ENCODE results near the gene POT1.

The POT1 gene

GRCh38 chr7:124909808-124910207 is 19.8 kb downstream of the POT1 start:
- no peak for DNase-seq (ENCODE audit: low read depth in 2 of 2)

- peak in 1 of 2 experiments; percentile 8 for DNase-seq (ENCODE audit: low read depth in 2 of 2)
Observed at GRCh38 chr7:124908259-124908658, 21.4 kb downstream of the POT1 start.

- DNase-seq (ENCODE audit: low read depth in 2 of 2): no peak
Observed at GRCh38 chr7:124907490-124907889, 22.1 kb downstream of the POT1 start.

DNA sequence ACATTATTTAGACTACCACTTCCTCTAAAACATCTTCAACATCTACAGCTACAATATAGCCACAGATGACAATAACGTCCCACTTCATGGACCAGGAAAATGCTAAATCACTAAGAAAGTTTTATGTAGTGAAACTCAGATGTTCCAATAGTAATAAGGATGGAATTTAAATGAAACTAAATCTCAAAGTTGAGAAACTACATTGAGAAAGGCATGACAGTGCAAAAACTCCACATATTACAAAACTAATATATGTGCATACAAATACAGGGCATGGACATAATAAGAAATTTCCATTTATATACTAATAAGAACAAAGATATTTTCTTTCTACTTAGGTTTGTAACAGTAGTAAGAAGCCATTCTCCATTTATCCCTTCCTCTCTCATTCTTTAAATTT is 31.1 kb downstream of the POT1 start:
- DNase-seq (ENCODE audit: low read depth in 2 of 2): no peak

DNA sequence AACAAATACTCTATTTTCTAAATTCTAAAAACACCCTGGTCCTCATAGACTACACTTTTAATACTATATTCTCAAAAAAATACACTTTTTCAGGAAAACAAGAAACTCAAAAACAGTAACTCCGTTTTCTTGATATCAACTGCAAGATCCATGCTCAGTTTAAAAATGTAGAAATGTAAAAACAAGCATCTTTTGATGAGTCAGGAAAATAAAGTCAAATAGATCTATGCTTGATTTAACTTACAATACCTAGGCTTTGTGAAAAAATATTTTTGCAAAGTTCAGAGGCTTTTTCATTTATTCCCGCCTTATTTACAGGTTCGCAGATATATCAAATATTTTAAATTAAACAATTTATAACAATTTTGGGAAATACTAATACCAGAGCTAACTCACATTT is 33.6 kb downstream of the POT1 start:
- DNase-seq (ENCODE audit: low read depth in 2 of 2): no peak

DNA sequence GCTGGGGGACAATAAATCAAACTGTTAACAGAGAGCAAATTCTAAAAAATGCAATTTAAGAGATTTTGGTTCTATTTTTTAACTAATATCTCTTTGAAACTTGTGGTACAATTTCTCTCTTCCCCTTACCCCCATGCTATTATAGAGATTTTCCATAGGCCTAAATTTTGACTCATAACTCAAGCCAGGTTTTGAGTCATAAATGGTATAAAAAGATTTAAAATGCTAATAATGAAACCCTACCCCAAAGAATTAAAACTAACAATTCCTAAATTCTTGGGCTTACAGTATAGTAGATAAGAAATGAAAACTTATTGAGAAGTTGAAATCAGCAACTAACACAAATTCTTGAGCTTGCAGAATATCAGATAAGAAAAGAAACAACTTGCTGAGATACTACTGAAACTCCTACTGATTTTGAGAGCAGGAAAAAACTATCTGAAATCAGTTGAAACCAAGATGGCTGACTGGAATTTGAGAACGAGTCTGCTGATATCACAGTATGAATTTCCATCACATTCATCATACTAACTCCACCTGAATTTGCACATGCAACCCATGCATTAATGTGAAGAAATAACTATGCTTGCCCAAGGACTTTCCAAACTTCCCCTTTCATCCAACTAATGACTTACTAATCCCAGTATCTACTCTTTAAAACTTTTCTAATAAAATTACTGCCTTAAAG is 36.3 kb downstream of the POT1 start:
- no peak for DNase-seq (ENCODE audit: low read depth in 2 of 2)

DNA sequence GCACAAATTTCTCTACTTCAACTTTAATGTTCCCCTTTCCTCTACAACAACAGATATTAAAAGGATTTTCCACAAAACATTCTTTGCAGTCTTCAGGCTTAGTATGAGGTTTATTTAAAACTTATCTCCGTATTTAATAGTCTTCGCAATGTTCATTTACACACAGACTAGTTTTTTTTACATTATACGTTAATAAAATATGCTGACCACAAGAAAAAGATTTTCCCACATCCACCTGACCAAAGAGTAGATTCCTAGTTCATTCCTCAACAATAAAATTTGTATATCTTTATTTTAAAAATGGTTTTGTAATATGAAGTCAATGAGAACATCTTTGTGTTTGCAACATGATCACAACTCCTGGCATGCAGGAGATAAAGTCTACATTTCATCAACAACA is 42.4 kb downstream of the POT1 start:
- no peak for DNase-seq (ENCODE audit: low read depth in 2 of 2)

DNA sequence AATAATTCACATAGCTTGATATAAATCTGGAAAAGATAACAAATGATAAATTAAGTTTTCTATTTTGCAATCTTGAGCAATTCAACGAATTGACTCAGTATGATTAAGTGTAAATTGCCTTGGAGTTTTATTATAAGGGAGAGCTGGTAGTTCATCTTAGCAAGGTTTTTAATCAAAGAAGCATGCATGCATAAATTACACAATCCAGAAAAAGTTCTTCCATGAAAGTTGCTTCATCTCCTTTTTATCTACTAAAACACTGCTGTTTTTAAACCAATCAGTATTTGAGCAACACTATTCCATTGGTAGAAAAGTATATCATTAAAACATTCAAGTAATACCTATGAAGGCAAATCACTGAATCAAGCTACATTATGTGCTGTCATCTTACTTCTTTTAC is 47.6 kb downstream of the POT1 start:
- peak in 1 of 2 experiments; percentile 1 for DNase-seq (ENCODE audit: low read depth in 2 of 2)

- DNase-seq (ENCODE audit: low read depth in 2 of 2): no peak
Observed at GRCh38 chr7:124879771-124880170, 49.9 kb downstream of the POT1 start.

- DNase-seq (ENCODE audit: low read depth in 2 of 2): no peak
Observed at GRCh38 chr7:124879103-124879502, 50.5 kb downstream of the POT1 start.

DNA sequence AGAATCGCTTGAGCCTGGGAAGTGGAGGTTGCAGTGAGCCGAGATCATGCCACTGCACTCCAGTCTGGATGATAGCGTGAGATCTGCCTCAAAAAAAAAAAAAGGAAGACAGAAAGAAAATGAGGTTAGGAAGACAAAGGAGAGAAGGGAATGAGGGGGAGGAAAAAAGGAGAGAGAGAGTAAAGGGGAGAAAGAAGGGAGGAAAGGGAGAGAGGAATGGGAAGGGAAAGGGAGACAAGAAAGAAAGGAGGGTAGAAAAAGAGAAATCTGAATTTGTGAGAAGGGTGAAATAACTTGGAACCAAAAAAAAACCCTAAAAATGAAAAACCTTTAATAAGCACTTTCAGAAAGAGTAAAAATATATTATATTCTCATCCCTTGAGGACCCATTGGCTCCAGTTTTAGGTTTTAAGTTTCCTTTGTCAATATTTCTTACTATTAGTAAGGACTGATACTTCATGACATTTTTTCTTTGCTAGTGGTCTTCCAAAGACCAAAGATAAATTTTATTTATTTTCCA is 54.9 kb downstream of the POT1 start:
- no peak for DNase-seq (ENCODE audit: low read depth in 2 of 2)

DNA sequence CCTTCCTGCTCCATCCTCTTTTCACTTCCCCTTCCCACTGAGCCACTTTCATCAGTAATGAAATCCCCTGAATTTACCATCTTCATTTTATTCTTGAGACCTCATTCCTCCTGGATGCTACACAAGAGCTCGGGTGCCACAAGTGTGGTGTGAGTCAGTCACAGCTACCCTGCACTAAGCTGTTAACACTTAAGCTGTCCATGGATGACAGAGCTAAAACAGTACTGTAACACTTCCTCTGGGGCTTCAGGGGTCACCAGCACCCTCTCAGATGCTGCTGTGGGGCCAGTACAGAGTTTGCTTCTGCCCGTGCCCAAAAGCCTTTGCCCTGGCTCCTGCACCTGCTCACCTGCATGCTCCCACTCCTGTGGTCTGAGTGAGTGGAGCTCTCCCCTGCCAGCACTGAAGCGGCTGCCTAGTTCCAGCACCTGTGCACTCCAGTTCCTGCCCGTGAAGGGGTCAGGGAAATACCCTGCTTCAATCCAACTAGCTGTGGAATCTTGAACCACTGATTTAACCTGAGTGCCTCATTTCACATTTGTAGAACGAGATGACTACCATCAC is 71.9 kb downstream of the POT1 start:
- DNase-seq (ENCODE audit: low read depth in 2 of 2): no peak

GRCh38 chr7:124856299-124856888 is 73.2 kb downstream of the POT1 start:
- DNase-seq (ENCODE audit: low read depth in 2 of 2): peak; percentile 9 to 13

DNA sequence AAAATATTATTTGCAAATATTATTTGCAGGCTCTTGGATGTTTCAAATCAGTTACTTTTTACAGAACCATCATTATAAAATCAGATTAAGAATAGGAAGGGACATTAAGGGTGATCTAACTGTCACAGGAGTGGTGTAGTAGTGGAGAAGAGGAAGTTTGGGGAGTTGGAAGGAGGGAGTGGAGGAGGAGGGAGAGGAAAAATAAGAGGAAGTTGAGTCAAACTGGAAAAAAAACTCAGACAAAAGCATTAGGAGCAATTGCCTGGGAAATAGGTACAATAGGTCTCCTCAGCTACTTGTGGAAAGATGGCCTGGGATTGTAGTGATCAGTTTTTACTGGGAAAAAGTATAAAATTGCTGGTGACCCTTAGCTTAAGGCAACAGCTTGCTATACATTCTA is 86.3 kb downstream of the POT1 start:
- no peak for DNase-seq (ENCODE audit: low read depth in 2 of 2)

GRCh38 chr7:124840435-124840834 is 89.2 kb downstream of the POT1 start:
- no peak for DNase-seq (ENCODE audit: low read depth in 2 of 2)

DNA sequence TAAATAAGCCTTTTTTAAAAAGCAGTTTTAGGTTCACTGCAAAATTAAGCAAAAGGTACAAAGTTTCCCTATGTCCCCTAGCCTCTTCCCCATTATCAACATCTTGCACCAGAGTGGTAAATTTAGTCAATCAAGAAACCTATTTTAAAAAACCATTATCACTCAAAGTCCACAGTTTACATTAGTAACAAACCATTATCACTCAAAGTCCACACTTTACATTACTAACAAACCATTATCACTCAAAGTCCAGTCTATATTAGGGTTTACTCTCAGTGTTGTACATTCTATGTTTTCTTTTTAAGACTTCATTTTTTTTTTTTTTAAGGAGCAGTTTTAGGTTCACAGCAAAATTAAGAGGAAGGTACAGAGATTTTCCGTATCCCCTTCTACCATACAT is 89.9 kb downstream of the POT1 start:
- DNase-seq (ENCODE audit: low read depth in 2 of 2): no peak

- DNase-seq (ENCODE audit: low read depth in 2 of 2): no peak
Observed at GRCh38 chr7:124836173-124836572, 93.5 kb downstream of the POT1 start.

GRCh38 chr7:124818807-124819206 is 110.8 kb downstream of the POT1 start:
- no peak for DNase-seq (ENCODE audit: low read depth in 2 of 2)

DNA sequence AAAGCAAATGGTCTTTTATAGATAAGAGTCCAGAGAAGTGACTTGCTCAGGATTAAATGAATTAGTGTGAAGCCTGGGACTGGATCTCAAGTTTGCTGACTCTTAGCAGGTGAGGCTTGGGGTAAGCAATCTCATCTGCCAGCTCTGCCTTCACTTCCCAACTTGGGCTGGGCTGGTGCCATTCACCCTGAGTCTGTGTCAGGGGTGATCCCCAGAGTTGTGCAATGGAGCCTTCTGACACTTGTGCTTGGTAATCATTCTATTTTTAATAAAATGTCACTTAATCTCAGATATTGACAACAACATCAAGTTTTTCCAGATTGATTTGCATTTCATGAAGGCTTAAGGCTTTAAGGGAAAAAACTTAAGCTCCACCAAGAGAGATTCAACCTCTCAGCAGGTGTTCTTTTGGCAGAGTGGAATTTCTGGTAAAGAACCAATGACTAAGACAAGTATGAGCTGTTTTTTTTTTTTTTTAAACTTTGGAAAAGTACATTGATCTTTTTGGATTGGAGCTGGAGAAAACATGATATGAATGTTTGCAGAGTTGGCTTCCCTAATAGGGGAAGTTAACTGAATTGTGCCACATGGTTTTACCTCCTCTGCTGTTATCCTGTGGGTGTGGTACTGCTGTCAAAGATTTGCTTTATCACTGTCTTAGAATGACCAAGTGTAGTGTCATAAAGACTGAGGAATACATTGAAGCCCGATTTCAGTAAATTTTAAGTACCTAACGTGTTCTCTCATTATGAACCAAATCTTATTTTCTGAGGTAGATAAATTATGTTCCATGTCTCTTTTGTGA is 115.4 kb downstream of the POT1 start:
- DNase-seq (ENCODE audit: low read depth in 2 of 2): no peak

- DNase-seq (ENCODE audit: low read depth in 2 of 2): no peak
Observed at GRCh38 chr7:124812764-124813163, 116.9 kb downstream of the POT1 start.

DNA sequence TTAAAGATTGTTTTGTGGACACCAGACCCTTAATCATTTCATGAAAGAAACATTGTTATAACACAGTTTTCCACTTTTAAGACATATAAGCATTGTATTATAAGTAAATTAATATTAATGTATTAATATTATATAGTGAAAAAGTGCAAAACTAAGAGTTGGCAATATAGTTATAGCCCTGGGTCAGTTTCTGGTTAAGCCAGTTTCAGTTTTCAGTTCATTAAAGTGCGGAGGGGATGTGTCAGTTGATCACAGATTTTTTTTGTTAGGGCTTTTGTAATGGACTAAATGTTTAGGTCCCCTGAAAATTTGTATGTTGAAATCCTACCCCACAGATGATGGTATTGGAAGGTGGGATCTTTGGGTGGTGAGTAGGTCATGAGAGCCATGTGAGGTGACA is 118.3 kb downstream of the POT1 start:
- DNase-seq (ENCODE audit: low read depth in 2 of 2): no peak

DNA sequence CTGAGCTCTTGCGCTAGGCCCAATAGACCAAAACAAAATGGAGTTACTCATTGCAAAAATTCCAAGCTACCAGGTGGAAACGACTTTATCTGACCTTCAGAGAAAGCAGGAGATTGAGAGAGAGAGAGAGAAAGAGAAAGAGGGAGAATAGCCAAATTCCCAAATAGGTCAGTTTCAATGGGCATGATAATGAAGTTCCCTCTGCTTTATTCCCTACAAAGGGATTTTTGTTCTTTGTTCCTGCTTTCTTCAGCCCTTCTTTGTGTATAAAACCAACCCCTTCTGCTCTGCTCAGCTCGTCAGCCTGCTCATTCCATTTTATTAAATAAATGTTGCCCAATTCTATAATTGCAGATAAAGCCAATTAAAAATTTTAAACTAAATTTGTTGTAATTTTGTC is 119.0 kb downstream of the POT1 start:
- no peak for DNase-seq (ENCODE audit: low read depth in 2 of 2)
